HL-60/S4 (cell line): ENCODE results near the gene SHC3.

Source experiments
- in situ Hi-C: fragments of 300-500 bp; cut with MboI; formaldehyde crosslinking; loops from 2 replicates; pipeline ENCODE4 v1.14.3; 2022; ENCODE audit warnings: low sequenced_read_pairs

The SHC3 gene

GRCh38 chr9:89008055-89008743 is 170.4 kb downstream of the SHC3 start:
- in situ Hi-C loops, result loop anchor here (10.0 to 25.0 kb wide), 2 partner anchors 279 to 413 kb away; no protein-coding TSS in a partner anchor

DNA sequence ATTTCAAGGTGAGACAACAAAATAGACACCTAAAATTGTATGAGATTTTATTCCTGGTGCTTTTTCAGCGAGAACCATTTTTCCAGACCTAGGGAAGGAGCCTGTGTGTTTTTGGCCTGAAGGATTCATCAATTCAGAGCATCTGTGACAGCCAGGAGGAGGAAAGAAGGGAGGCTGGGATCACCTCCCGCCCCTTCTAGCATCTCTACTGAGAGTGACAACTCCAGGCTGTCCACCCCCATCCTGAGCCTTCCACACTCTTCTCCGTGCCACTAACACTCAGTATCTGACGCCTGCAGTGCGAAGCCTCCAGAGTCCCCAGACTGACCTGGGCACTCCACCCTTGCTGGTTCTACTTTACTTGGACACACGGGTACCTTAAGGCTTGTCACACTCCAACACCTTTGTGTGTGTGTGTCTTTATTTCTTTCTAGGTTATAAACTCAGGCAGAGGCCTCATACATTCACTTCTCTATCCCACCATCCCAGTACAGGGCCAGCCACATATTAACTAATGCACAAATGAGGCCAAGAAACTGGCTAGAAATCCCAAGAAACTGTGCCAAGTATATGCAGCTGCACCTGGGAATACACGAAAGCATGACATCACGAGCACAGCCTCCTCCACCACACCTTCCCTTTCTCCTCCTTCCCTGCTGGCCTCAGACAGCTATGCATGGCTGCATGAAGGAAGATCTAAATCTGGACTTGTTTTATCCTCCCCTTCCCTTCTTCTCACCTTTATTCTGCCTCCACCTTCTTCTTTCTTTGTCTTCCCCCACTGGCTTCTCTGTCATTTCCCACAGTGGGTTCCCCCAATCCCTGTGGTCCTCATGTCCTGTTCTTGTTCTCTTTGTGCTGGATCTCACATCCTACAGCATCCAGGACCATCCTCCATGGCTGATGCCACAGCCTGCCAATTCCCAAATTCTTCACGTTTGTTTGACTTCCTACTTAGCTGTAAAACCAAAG is 171.3 kb downstream of the SHC3 start:
- in situ Hi-C loops, result loop anchor here (10.0 to 25.0 kb wide), 2 partner anchors 280 to 412 kb away; no protein-coding TSS in a partner anchor

- in situ Hi-C loops, result loop anchor here (10.0 to 25.0 kb wide), 2 partner anchors 281 to 411 kb away; no protein-coding TSS in a partner anchor
Measured at GRCh38 chr9:89006267-89006666, 172.4 kb downstream of the SHC3 start.

DNA sequence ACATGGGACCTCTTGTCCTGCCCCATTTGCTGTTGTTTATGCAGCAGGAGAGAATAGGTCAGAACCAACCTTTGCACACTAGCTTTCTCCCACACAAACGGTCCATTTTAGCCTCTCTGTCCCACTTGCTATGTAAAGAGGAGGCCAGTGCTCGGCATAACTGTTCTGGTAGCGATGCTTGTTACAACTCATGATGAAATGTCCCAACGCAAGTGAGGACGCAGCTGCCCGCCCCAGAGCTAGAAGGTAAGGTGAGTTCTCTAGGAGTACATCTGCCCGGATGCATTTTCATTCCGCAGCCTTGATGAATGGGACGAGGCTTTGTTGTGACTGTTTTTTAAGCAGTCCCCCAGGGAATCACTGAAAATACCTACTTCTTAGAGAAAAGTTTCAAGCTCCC is 173.3 kb downstream of the SHC3 start:
- in situ Hi-C loops, result loop anchor here (10.0 to 25.0 kb wide), 2 partner anchors 282 to 411 kb away; no protein-coding TSS in a partner anchor

GRCh38 chr9:89002987-89003386 is 175.6 kb downstream of the SHC3 start:
- in situ Hi-C loops, result loop anchor here (10.0 to 25.0 kb wide), 2 partner anchors 284 to 408 kb away; no protein-coding TSS in a partner anchor

- in situ Hi-C loops, result loop anchor here (10.0 to 25.0 kb wide), 2 partner anchors 285 to 407 kb away; no protein-coding TSS in a partner anchor
Measured at GRCh38 chr9:89001917-89002540, 176.6 kb downstream of the SHC3 start.

- in situ Hi-C loops, result loop anchor here (10.0 to 25.0 kb wide), 2 partner anchors 286 to 406 kb away; no protein-coding TSS in a partner anchor
Measured at GRCh38 chr9:89000973-89001916, 177.4 kb downstream of the SHC3 start.

- in situ Hi-C loops, result loop anchor here (10.0 to 25.0 kb wide), 2 partner anchors 287 to 406 kb away; no protein-coding TSS in a partner anchor
Measured at GRCh38 chr9:89000371-89000781, 178.2 kb downstream of the SHC3 start.

DNA sequence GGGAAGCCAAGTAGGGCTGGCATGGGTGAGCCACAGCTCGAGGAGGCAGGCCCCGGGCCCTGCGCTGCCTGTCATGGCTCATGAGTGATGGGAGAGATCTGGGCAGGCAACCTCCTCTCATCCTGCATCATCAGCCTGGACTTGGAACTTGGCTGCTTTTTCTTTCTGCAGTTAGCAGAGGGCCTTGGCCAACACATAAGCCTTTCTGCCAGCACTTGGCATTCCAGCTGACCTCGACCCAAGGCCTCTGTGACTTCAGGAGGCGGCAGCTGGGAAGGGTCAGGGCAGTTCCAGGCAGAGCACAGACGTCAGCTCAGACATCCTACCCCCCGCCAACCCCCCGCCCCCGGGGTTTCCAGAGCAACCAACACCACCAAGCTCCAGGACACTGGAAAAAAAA is 179.7 kb downstream of the SHC3 start:
- in situ Hi-C loops, result no loop called here

DNA sequence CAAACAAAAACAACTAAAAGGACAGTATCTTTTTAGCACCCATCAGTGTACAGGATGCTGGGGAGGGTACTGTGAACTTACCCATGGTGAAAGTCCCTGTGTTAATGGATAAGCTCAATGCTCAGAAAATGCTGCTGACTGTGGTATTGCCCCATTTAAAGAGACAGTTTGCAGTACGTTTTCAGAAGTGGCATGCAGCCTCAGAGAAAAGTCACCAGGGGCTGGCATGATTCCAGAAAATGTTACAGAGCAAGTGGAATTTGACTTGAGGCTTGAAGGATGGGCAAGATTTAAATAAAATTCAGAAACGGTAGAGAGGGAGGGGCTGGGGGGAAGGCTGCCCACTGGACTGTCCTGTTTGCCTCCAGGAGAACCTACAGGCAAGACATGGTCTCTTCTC is 180.1 kb downstream of the SHC3 start:
- in situ Hi-C loops, result no loop called here

- in situ Hi-C loops, result no loop called here
Measured at GRCh38 chr9:88997646-88998045, 181.0 kb downstream of the SHC3 start.

DNA sequence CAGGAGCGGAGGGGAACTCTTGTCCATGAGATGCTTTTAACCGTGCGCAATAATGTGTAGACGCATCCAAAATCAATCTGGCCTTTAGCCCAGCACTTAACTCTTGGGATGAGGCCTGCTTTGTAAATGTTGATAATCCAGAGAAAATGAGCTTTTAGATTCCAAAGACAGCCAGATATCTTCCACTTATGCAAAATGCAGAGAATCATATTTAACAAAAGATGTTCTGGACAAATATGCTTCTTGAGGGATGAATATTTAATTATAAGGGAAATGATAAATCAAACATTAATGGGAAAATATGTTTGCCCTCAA is 181.7 kb downstream of the SHC3 start:
- in situ Hi-C loops, result no loop called here

- in situ Hi-C loops, result no loop called here
Measured at GRCh38 chr9:88996046-88996920, 182.3 kb downstream of the SHC3 start.

GRCh38 chr9:88995627-88996026 is 183.0 kb downstream of the SHC3 start:
- in situ Hi-C loops, result no loop called here

DNA sequence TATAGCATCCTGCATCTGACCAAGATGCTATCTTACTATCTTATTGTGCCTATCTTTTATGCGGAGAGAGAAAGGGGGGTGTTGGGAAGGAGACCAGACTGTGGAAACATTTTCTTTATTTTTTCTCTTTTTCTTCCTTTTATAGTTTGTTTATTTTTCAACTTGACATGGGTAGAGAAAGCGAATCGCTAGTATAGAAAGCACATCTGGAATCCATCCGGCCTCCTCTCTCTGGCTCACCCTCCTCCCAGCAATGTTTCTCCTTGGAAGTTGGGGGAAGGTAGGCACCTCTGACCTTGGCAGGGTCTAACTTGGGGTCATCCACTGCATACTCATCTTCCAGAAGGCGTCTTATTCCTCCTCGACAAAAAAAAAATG is 183.4 kb downstream of the SHC3 start:
- in situ Hi-C loops, result no loop called here

DNA sequence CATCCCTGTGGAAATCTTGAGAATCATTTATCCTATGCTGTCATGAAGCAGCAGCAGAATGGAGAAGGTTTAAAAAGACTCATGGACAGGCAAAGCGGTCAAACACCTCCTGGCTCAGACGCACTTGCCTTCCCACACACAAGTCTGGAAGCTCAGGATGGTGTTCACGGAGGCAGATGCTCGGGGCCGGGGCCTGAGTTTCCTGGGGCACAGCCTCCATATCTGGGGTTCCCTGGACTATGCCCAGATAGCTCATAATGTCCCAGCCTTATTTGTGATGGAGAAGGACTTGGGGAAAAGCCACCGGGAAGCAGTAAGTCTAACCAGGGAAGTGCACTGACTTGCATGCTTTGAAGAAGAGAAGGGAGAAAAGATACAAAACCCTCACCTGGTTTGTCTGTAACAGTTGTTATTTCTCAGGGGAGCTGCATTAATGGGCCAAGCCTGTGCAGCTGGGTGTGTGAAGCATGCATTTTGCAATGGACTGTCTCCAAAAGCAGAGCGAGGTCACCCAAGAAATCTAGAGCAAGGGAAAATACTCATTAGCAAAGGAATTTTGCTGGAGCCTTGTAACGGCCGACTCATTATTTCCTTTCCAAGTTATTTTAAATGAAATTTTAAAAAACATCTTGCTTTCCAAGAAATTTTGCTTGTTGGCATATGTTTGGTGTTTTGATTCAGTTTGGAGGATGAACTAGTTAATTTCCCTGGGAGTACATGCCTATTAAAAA is 184.0 kb downstream of the SHC3 start:
- in situ Hi-C loops, result no loop called here

DNA sequence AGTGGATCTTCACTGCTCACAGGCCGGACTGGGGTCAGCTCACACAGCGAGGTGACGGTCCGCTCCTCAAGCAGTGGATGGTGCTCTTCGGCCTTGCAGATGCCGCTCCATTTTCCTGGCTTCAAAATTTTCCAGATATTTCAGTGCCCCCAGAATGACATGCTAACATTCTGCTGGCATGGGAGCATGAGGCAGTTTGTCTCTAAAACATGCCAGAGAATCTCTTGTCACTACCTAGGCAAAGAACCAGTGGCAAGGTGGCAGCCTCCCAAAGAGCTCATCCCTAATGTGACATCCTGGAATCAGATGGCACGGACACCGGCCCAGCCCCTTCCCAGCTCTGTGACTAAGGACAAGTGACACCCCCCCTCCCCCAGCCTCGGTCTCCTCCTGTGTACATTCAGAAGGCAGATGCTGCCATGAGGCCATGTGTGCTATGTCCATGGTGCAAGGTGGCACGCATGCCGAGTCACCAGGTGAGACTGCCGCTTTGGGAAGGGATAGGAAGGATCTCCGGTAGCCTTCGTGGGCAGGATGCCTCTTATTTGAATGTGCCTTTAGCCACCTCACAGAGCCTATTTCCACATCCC is 184.7 kb downstream of the SHC3 start:
- in situ Hi-C loops, result no loop called here

DNA sequence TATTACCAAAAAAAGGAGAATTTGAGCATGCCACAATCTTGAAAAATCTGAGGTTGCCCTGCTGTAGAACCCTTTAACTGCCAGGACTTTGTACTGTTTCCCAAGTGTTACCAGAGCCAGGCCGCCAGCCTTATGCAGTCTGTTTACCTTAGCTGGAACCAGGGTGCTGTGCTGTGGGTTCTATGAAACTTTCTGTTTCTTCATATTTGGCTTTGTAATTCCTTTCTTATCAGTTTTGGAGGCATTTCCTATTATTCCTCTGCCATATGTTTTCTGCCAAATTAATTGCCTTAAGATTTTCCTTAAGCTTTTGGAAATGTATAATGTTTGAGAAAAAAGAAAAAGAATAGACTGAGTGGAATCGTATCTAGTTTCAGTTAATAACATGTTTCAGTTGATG is 185.3 kb downstream of the SHC3 start:
- in situ Hi-C loops, result no loop called here
